NCI-H446 treated with DMSO at 0.1 percent for 48 hours (cell line): Measurements from ENCODE around the gene PURA.

Experiments
- DNase-seq: peaks from one replicate; lab custom pipeline; 2025; lab: John Stamatoyannopoulos, UW

The PURA gene

DNA sequence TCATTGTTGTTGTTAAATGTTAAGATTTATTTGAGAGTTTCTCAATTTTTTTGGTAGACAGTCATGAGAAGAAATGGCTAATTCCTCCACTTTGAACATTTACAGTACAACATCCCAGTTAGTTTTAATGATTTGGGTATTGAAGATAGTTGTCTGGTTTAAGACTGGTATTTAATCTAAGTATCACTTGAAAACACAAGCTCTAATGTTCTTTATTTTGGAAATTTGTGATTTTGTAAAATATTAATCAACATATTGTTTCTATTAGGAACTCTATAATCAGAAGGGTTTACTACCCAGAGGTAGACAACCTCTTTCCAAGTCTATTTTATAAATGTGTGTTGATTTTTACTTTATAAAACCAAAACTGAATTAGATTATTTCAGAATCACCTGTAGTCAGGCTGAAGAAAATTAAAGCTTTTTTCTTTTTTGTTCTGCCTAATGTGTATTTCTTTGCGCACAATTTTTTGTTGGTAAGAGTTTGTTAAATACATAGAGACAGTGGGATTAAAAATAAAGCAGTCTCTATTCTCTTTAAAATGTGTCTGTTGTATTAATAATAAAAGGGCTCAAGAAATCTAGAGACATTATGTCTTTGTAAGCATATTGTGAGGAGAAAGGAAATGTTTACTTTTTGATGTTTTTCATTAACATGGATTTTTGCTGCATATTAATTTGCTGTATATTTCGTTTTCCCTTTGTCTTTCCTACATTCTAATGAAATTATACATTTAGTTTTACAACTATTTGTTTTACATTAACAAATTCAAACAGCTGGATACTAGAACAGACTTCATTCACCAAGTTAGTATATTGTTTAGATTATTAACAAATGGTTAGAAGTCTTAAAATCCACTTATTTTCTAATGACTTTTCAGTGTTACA, 3.9 kb upstream of the PURA start:
- no peak for DNase-seq

DNA sequence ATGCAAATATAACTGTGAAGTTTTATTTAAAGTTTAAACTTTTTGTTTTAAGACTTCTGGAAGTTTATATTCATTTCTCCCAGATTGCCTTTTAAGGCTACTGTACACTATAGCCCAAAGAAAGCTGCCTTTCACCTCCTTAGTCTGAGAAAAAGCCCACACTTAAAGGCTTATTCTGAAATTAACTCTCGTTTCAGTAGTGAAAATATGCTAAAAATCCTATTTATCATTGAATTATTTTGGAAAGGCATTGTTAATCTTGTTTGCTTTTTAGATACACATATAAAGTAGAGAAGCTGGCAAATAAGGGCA, 3.3 kb upstream of the PURA start:
- no peak for DNase-seq

DNA sequence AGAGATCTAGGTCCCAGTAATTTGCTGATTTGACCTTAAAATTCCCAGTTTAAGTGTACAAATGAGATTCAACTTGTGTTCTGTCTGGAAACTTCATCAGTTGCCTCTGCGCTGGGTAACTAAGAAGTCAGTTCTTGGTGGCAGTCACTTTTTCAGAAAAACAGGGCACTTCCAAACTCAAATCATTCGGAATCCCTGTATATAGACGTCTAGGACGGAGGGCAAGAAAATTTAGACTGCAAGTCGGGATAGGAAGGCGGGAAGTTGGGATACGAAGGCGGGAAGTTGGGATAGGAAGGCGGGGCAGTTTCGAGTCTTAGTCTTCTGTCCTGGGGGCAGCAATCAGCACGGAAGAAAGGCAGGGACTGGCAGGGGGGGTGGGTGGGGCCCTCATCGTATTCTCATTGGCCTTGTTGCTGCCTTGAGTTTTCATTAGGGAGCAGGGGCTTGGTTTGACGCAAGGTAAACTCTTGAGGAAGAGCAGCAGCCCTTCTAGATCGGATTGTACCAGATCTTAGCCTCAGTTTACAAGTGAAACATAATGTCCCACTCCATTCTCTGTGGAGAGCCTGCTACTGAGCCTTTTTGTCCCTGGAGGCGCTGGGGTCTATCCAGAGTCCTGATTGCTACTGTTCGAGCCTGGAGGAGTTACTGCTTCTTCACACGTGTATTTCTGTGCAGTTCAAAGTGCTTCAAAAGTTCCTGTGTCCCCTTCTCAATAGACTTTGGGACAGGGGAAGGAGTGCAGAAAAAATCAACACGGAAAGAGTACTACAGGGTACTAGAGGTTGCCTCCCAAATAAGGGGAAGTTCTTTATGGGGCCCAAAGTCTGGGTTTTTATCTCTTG, 2.7 kb upstream of the PURA start:
- no peak for DNase-seq

DNA sequence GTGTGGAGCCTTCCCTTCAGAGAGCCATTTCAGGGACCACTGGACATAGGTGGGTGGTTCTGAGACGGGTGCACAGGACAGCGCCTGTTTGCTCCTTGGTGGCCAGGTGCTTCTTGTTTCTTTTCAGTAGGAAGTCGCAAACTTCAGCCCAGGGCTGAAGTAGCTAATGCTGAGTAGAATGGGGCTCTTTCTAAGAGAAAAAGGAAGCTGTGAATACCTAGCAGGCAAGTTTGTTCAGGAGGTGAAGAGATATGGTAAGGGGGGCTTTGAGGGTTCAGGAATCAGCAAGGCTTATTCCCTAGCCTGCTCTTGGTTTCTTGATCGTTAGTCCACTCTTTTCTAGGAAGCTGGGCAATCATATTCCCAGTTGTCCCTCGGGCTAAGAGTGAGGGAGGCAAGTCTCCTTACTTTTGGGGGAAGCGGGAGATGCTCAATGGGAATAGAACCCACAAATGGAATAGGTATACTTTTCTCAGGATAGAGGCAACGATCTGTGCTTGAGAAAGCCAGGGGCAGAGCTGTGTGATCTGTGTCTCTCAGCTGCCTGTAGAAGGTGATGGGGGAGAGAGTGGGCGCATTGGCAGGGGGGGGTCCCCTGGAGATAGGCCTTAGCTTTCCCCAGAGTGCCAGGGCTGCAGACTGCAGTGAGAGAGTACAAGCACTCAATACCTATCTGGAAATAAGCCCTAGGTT, 1.9 kb upstream of the PURA start:
- DNase-seq = no peak

DNA sequence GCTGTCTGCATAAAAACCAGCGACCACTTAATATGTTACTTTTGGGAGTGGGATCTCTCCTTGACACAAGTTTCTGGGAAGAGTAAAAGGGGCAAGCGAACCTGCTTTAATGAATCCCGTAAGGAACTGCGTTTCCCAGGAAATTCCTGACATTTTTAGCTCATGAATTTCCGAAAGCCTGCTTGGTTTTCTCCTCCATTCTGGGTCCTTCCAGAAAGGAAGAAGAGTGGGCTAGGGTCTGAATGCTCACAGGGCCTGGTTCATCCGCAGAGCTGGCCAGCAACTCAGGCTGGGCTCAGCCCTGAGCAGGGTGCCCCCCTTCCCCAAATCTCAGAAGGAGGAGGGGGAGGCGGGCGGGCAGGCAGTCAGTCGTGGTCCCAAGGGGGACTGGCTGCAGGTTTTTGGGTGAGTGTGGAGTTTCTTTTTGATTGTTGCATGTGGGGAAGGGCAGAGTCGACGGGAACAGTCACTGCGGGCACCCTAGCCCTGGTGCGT, 1.2 kb upstream of the PURA start:
- no peak for DNase-seq

DNA sequence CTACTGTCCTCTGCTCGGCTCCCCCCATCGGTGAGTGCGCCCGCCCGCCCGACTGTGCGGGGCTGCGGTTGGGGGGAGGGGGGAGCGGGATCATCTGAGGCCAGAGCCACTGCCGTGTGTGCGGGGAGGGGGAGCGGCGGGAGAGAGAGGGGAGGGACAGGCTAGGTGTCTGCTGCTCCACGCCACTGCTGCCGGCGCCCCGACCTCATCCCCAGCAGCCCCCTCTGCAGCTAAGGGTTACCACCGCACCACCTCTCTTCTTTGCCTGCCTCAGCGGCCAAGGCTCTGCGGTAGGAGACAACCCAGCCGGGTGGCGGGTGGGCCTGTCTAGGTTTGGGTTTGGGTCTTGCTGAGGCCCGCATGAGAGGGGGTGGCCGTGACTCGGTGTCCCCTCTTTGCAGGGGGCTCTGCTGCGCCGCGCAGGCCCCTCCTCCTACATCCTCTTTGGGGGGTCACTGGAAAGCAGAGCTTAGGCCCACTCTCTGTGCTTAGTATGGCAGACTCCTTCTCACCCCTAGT, 670 bp upstream of the PURA start:
- DNase-seq = no peak

DNA sequence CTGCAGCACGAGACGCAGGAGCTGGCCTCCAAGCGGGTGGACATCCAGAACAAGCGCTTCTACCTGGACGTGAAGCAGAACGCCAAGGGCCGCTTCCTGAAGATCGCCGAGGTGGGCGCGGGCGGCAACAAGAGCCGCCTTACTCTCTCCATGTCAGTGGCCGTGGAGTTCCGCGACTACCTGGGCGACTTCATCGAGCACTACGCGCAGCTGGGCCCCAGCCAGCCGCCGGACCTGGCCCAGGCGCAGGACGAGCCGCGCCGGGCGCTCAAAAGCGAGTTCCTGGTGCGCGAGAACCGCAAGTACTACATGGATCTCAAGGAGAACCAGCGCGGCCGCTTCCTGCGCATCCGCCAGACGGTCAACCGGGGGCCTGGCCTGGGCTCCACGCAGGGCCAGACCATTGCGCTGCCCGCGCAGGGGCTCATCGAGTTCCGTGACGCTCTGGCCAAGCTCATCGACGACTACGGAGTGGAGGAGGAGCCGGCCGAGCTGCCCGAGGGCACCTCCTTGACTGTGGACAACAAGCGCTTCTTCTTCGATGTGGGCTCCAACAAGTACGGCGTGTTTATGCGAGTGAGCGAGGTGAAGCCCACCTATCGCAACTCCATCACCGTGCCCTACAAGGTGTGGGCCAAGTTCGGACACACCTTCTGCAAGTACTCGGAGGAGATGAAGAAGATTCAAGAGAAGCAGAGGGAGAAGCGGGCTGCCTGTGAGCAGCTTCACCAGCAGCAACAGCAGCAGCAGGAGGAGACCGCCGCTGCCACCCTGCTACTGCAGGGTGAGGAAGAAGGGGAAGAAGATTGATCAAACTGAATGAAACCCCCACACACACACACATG, 654 bp downstream of the PURA start:
- no peak for DNase-seq

DNA sequence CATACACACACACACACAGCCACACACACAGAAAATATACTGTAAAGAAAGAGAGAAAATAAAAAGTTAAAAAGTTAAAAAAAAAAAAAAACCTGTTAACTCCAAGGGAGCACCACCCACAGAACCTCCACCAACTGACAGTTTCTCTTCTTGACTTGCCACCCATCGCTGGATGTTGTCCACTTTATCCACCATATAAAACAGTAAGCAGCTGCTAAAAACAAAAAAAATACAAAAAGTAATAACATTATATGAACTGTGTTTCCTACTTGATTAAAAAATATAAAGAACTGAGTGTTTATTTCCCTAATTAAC, 1.2 kb downstream of the PURA start:
- no peak for DNase-seq

DNA sequence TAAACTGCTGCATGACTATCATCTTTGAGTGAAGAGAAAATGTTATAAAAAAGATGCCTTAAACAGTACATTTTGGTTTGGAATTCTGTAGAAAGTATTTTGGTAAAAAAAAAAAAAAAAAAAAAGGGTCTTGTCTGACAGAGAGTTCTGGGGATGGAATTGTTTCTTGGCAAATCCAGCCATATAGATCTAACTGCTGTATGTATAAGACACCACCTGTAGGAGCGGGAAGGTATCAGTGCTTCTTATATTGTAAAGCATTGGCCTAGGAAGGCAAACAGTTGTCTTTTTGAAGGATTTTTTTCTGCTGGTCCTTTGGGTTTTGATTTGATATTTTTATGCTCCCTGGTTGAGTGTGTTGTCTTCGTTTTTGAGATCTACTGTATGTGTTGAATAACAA, 2.8 kb downstream of the PURA start:
- DNase-seq = no peak

DNA sequence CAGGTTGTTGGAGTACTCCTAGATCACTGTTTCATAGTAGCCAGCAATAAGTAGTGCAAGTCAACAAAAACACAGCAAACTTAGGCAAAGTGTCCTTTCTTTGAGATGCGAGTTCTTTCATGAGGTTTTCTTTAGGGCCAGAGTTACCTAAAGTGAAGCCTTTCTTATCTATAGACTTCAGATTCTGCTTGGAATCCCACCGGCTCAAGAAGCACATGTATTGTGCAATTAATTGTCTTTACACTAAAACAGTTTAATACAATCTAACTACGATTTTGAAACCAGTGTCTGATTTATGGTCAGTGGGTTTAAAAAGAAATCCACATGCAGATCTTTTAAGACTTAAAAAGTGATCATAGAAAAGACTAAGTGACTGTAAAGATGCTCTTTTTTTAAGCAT, 3.6 kb downstream of the PURA start:
- no peak for DNase-seq

DNA sequence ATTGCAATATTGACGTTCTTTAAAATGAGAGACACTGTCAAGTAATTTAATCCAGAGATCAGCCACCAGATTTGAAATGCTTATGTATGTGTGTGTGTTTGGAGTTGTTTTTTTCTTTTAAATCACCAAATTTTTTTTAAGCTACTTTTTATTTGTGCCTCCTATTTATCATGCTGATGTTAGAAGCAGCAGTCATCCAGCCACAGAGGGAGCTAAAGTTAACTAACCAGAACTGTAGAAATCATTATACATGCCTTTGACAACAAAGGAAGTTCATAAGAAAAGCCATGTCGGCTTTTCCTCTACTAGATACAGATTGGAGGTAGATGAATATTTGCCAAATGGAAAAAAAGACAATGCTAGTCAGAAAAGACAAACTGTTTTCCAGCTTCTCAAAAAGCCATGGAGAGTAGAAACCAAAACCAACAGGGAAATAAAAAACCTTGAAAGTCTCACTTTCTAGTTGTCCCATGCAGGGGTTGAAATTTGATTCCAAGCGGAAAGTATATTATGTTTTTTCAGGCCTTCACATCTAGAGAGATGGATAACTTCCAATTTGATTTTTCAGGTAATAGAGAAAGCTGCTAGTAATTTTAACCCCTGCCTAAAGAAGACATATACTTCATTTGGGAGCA, 4.5 kb downstream of the PURA start:
- DNase-seq = no peak

DNA sequence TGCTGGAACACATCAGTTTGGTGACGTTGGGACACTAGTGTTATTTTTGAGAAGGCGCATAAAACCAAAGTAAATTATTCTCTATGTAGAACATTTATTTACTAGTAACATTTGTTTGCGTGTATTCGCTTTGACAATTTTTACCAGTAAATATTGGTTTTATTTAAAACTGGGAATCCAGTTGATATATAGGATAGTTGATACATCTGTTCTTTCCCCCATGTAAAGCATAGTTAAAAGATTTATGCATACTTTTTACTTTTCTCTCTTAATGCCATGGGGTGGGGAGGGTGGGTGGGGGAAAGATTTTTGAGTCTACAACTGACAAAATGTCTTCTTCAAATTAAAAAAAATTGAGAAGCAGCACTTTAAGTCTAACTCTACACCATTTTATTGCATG, 11.7 kb downstream of the PURA start, which contains the start of gene IGIP:
TSS of gene IGIP (plus strand) at position 301 of the 400 bp plus-strand sequence. CDS start 2,540 bp downstream, outside the sequence.
- no peak for DNase-seq

DNA sequence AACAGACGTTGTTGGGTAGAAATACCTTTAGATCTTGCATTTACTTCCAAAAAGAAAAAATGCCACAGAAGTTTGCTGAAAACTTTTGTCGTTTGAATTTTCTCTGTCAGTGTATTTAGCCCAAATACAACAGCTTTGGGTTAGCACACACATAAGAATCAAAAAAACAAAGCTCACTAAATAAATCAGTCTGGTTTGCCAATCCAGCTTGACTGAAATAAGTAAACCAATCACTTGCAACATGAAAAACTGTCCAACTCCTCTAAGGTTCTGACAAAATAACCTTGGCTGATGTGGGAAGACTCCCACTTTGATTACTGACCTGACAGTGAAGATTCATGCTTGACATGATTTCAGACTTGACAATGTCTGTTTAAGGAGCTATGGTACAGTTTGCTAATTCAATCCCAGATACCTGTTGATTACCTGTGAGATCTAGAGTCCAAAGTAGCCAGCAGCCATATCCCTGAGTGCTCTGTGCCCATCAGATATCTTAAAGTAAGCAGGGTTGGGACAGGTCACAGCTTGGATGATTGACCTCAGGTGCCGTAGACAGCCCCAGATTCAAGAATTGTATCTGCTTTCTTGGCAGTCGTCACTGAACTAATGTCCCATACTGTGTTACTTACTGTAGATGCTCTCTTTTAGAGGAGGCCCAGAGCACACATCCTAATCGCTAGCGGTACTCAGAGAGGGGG, 12.6 kb downstream of the PURA start:
- no peak for DNase-seq

DNA sequence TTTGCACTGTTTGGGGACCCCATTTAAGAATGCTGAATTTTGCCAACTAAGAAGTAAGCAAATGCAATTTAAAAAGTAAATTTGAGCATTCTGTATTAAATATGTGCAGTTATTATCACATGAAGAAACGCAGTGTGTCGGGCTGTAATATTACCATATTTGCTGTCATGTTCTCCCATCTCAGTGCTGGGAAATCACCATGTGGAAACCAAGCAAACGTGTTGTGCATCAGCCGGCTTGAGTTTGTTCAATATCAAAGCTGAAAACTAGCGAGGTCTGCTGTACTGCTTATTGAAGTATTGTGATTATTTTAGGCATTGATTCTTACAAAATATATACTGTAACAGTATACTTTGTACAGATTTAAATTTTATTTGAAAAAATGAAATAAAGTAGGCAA, 14.5 kb downstream of the PURA start:
- DNase-seq = no peak

DNA sequence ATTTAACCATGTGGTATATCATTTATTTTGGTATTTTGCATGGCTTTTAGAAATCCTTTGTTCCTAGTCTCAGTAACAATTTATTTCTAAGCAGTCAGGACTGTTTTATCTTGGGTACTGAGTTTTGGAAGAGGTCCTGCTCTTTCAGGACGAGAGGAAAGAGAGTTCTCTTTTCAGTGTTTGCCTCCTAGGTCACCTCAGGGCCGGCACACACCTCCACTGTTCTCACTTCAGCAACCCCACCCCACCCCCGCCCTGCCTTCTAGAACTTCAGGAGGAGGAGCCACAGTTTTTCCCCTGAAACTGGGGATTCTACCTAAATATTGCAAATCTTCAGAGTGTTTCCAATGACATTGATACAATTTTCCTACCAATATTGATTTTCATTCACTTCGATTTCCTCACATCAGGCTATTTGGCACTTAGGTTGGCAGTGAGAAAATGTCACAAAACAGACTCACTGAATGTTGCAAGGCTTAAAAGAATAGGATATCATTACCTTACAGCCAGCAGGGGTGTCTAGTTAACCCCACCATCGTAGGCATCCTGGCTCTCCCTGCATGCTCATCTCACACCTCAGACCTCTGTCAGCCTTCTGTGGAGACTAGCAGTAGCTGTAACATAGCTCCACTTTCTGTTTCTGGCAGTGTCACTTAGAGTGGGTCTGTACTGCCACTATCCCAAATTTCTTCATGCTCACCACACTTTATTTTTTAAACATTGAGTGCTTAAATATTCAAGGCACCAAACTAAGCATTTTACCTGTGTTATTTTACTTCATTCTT, 17.2 kb downstream of the PURA start:
- DNase-seq = no peak

DNA sequence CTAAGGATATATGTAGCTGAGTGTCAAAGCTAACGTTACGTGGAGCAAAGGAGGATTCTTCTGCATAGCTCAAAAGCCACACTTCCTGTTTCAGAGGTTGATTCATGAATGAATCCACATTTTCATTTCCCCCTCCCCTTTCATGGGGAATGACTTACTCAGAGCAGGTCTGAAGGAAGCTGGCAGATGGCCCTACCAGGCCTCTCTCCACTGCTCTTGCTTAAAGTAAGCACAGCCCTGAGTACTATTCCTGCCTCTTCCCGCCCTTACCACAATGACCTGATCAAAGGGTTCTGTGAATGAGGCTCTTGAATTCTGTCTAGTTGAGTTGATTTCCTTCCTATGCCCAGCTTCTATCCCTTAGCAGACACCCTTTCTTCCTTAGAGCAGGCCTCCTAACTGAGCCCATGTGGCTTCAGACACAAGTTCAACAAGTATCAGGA, 18.1 kb downstream of the PURA start:
- no peak for DNase-seq

DNA sequence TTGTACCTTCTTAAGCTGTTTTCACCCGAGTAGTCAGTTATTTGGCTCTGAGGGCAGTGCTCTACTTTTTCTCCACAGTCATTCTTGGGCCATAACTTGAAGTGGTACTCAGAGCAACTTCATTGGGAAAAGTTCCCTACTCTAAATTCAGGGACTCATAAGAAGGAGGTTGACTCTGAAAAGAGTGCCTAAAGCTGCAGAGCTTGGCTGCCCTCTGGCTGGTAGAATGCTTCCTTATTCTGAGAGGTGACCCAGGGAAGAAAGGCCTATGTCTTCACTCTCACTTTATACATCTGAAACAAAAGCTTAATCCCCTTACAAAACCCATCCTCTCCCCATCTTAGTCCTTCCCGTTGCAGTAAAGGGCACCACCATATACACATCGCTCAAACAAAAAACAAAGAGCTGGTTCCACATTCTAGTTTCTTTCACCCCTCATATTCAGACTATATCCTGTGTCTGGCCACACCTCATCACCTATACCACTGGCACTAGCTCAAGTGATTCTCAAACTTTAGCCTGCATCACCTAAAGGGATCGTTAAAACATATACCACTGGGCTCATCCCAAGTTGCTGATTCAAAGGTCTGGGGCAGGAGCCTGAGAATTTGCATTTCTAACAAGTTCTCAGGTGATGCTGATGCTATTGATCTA, 19.7 kb downstream of the PURA start:
- no peak for DNase-seq

DNA sequence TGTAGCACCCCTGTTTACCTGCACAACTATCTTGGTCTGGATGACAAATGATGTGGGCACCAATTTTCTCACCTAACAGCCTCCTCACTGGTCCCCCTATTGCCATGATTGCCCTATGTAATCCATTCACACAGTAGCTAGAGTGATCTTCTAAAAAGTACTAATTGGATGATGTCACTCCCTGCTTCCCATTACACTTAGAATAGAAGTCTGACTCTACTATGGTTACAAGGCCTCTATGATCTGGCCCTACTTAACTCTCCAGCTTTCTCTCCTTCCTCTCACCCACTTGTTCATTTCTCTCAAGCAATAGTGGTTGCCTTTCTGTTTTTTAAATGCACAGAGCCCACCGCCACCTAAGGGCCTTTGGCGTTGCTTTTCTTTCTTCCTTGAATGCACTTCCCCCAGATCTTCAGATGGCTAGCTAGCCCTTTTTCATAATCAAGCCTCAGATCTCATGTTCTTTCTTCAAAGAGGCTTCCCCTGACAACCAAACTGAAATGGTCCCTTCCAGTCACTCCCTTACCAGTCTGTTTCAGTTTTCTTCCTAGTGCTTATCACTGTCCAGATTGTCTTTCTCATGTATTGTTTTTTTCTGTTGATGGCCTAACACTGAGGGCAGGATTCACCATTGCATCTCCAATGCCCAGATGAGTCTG, 20.5 kb downstream of the PURA start:
- DNase-seq = no peak
